ENCODE data around the gene HSPB3. TPM values are rescaled to one million over a fixed set of nuclear protein-coding genes. Genes with fewer than 3 reads are reported as not detected.
"Not testable (repeated sequence)": the region's sequence is repeated elsewhere in the genome, so short reads cannot be mapped to it uniquely, and the experiment has no call there.

The HSPB3 gene
- total and polyA plus RNA-seq, 2 of the 4 experiments (the other 2 are of a cell fraction), result 0.31 to 0.54 TPM

DNA sequence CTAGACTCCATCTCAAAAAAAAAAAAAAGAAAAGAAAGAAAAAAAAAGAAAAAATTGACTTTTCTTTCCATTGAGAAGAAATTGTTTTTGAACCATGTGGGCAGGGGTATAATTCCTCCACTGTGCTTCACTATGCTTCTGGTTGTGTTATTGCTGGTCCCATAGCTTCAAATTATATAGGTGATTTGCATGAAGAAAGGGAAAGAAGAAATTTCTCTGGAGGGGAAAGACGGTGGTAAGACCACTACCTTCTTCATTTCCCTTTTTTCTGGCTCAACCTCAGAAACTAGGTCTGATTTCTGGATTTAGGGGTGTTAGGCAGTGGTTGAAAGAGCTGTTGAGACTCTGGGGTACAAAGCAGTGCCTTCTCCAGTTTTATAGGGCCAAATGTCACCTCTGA is 29.3 kb upstream of the HSPB3 start:
- dilution Hi-C loops (cut with HindIII; ENCODE audit: low sequenced_read_pairs, unreplicated experiment) (no loop called here), intact Hi-C loops (cut with micrococcal nuclease) (no loop called here), in situ Hi-C loops (cut with MboI; ENCODE audit: low sequenced_read_pairs) (no loop called here)
- Histone ChIP-seq H3K36me3 (ENCODE audit: control insufficient read depth, insufficient read depth, low read length) (no peaks in the 10 kb centered on the region), H3K9me3 (ENCODE audit: control insufficient read depth, insufficient read depth, low read length) (no peaks in the 10 kb centered on the region), H3K27me3 (ENCODE audit: control insufficient read depth, insufficient read depth, low read length) (peaks cover 35% of the 10 kb centered on the region), H3K56ac (ENCODE audit: extremely low read depth, insufficient read depth, low read length) (no peak overlapping the region), H2BK20ac (ENCODE audit: low read depth, low read length) (no peak overlapping the region), H3K4me2 (ENCODE audit: low read depth, low read length) (no peak overlapping the region), H4K20me1 (ENCODE audit: insufficient read depth, low read length) (no peaks in the 10 kb centered on the region), H2AK5ac (ENCODE audit: low read depth, low read length) (no peak overlapping the region), H2BK120ac (ENCODE audit: low read depth, low read length) (no peak overlapping the region), H3K4me3 (ENCODE audit: insufficient read depth, low read depth, low read length) (no peak overlapping the region), H3K27ac (ENCODE audit: insufficient read depth, low read length) (no peak overlapping the region), H4K5ac (ENCODE audit: low read depth, low read length) (no peak overlapping the region), H3K4me1 (ENCODE audit: control insufficient read depth, insufficient read depth, low read length) (no peaks in the 10 kb centered on the region), H2BK5ac (ENCODE audit: low read depth, low read length, poor library complexity, severe bottlenecking) (no peak overlapping the region), H2AFZ (replicated peaks; ENCODE audit: low read length, poor library complexity) (no peak overlapping the region), H3K14ac (replicated peaks; ENCODE audit: low read depth, low read length) (no peak overlapping the region), H3K79me1 (ENCODE audit: low read depth in 1 of 2, low read length in 2 of 2) (no peaks in the 10 kb centered on the region), H3K9me1 (ENCODE audit: insufficient read depth, low read length) (no peaks in the 10 kb centered on the region), H2BK15ac (ENCODE audit: low read depth, low read length) (no peak overlapping the region), H4K91ac (ENCODE audit: insufficient read depth, low read depth, low read length) (no peak overlapping the region), H3K9ac (ENCODE audit: low read depth, low read length) (no peak overlapping the region), H3K23ac (ENCODE audit: low read depth, low read length) (no peak overlapping the region), H2AK9ac (replicated peaks; ENCODE audit: low read depth, low read length, poor library complexity) (no peak overlapping the region), H3K18ac (ENCODE audit: low read depth, low read length) (no peak overlapping the region), H3K4ac (ENCODE audit: low read depth, low read length) (no peak overlapping the region), H4K8ac (ENCODE audit: low read depth in 2 of 2, low read length in 2 of 2) (no peak overlapping the region)
- no TSS peak for BruUV-seq (replicated peaks)
- WGBS, 2 experiments (ENCODE audit: extremely low coverage in 2 of 2, insufficient read length in 1 of 2), result no CpG with 5 or more reads among the region's 1 CpG
- no peak for ATAC-seq (ENCODE audit: low read depth)
- no peak for TF ChIP-seq BHLHE40 (IDR thresholded peaks at IDR 0.05; ENCODE audit: low read depth, low read length)
- DNase-seq, result no peak
- POLR2A ChIA-PET (ENCODE audit: unreplicated experiment), result no interaction called here
- CTCF ChIA-PET, result interaction anchor here (0.9 kb wide), 1 partner anchor 182 kb away, joined by 3 read pairs; no protein-coding TSS in a partner anchor

GRCh38 chr5:54434650-54435049 is 20.8 kb upstream of the HSPB3 start:
- H3K18ac ChIP-seq (ENCODE audit: low read depth, low read length); in situ Hi-C loops (cut with MboI; ENCODE audit: low sequenced_read_pairs); ATAC-seq (ENCODE audit: low read depth); H2AFZ ChIP-seq (replicated peaks; ENCODE audit: low read length, poor library complexity); CTCF ChIA-PET; H3K4me1 ChIP-seq (ENCODE audit: control insufficient read depth, insufficient read depth, low read length); H2BK120ac ChIP-seq (ENCODE audit: low read depth, low read length); H2AK9ac ChIP-seq (replicated peaks; ENCODE audit: low read depth, low read length, poor library complexity); DNase-seq; H4K8ac ChIP-seq (ENCODE audit: low read depth in 2 of 2, low read length in 2 of 2); H4K91ac ChIP-seq (ENCODE audit: insufficient read depth, low read depth, low read length); dilution Hi-C loops (cut with HindIII; ENCODE audit: low sequenced_read_pairs, unreplicated experiment); H2BK15ac ChIP-seq (ENCODE audit: low read depth, low read length); H3K4ac ChIP-seq (ENCODE audit: low read depth, low read length); H2AK5ac ChIP-seq (ENCODE audit: low read depth, low read length); H2BK20ac ChIP-seq (ENCODE audit: low read depth, low read length); H3K36me3 ChIP-seq (ENCODE audit: control insufficient read depth, insufficient read depth, low read length); H4K5ac ChIP-seq (ENCODE audit: low read depth, low read length); H3K23ac ChIP-seq (ENCODE audit: low read depth, low read length); H2BK5ac ChIP-seq (ENCODE audit: low read depth, low read length, poor library complexity, severe bottlenecking); H4K20me1 ChIP-seq (ENCODE audit: insufficient read depth, low read length); H3K27ac ChIP-seq (ENCODE audit: insufficient read depth, low read length); H3K79me1 ChIP-seq (ENCODE audit: low read depth in 1 of 2, low read length in 2 of 2); H3K9me1 ChIP-seq (ENCODE audit: insufficient read depth, low read length); H3K9ac ChIP-seq (ENCODE audit: low read depth, low read length); H3K4me3 ChIP-seq (ENCODE audit: insufficient read depth, low read depth, low read length); intact Hi-C loops (cut with micrococcal nuclease); H3K56ac ChIP-seq (ENCODE audit: extremely low read depth, insufficient read depth, low read length); H3K9me3 ChIP-seq (ENCODE audit: control insufficient read depth, insufficient read depth, low read length); BruUV-seq (replicated peaks); H3K4me2 ChIP-seq (ENCODE audit: low read depth, low read length); H3K14ac ChIP-seq (replicated peaks; ENCODE audit: low read depth, low read length): not testable (repeated sequence)
- POLR2A ChIA-PET (ENCODE audit: unreplicated experiment), result interaction anchor here (0.5 kb wide), 1 partner anchor 725 kb away, joined by 3 read pairs; the partner anchor contains the start of gene GPX8
- WGBS, 2 experiments (ENCODE audit: extremely low coverage in 2 of 2, insufficient read length in 1 of 2), result no CpG with 5 or more reads among the region's 2 CpGs
- peaks cover 28% of the 10 kb centered on the region for H3K27me3 ChIP-seq (ENCODE audit: control insufficient read depth, insufficient read depth, low read length)
